Peyer's patch (tissue), 4 donors: Measurements from ENCODE around the gene BEX4. TPM values are rescaled to one million over a fixed set of nuclear protein-coding genes. Genes with fewer than 3 reads are reported as not detected.
"Not testable (repeated sequence)": the region's sequence is repeated elsewhere in the genome, so short reads cannot be mapped to it uniquely, and the experiment has no call there.

Experiments
- DNase-seq, 3 donors: peaks; one replicate each; pipeline ENCODE4 v3.0.0-alpha.2; 2017 to 2019
- H3K27ac ChIP-seq, 4 donors: fragments of 200-600 bp; sonication (generic); one replicate each; pipeline ENCODE4 v1.5.1; 2016 to 2019
- H3K27me3 ChIP-seq, 2 donors: fragments of 200-600 bp; sonication (generic); one replicate each; pipeline ENCODE4 v1.5.1; 2019
- H3K36me3 ChIP-seq, 3 donors: fragments of 200-600 bp; sonication (generic); one replicate each; pipeline ENCODE4 v1.5.1; 2016 to 2019
- H3K4me1 ChIP-seq, 4 donors: fragments of 200-600 bp; sonication (generic); one replicate each; pipeline ENCODE4 v1.5.1; 2016 to 2019
- H3K4me3 ChIP-seq, 4 donors: fragments of 200-600 bp; sonication (generic); 1 replicate in 3 of 4; 2 replicates in 1 of 4; pipeline ENCODE4 v1.5.1; 2016 to 2019; ENCODE audit warnings: mild to moderate bottlenecking in 1 of 4
- H3K9me3 ChIP-seq, 4 donors: fragments of 200-600 bp; sonication (generic); one replicate each; pipeline ENCODE4 v1.5.1; 2016 to 2019; ENCODE audit warnings: mild to moderate bottlenecking in 1 of 4
- POLR2A ChIP-seq, 2 donors: fragments of 450-650 bp; IDR thresholded peaks; one replicate each; pipeline ENCODE4 v1.5.1; 2017; ENCODE audit warnings: antibody characterized with exemption in 2 of 2, mild to moderate bottlenecking in 2 of 2, moderate library complexity in 2 of 2
- total RNA-seq, 4 donors: library from RNA; depleted of rRNA; stranded (reverse); fragments of >200 nt; gene quantifications; one replicate each; pipeline ENCODE4 v1.1.0, GENCODE V29; 2016
- TF ChIP-seq, protein P1 (sequence below), 6 experiments: fragments of 450-650 bp in 4 of 6; fragments of 200-600 bp in 2 of 6; sonication (generic) in 1 of 6; IDR thresholded peaks; one replicate each; pipeline ENCODE4 v1.5.1; 2017 to 2019; ENCODE audit warnings: antibody characterized with exemption in 6 of 6, mild to moderate bottlenecking in 3 of 6, moderate library complexity in 1 of 6

BEX4 gene
- total RNA-seq, 4 donors from 2014 or later: 4.4 to 16.5 (median 10.2) TPM

DNA sequence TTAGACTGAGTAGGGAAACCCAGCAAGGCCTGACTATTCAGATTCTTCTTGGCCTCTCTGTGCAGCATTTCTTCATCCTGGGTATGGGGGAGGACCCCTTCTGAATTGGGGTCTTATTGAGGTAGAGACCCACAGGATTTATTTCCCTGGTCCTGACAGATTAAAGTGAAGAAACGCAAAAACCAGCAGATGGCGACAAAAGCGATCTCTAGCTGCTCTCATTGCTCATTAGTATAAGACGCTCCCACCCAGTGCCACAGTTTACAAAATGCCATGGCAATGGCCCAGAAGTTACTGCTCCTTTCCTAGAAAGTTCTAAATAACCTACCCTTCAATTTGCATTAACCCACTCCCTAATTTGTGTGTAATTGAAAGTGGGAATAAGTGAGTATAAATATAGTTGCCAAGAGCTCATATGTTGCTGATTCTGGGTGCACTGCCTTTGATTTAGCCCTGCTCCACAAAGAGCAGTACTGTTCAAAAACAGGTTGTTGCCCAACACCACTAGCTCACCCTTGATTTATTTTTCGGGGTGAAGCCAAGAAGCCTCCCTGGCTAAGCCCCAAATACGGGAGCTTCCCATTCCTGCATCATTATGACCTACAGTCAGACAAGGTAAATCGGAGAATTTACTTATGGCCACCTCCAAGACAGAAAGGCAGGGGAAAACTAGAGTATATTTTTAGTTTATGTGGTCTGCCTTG, 3.7 kb upstream of the BEX4 start:
- no peaks in the 10 kb centered on the region for H3K36me3 ChIP-seq
- peak in 2 of 3 donors; percentile 35 to 71 for DNase-seq
- H3K27me3 ChIP-seq: no peaks in the 10 kb centered on the region
- no peaks in the 10 kb centered on the region for H3K4me1 ChIP-seq
- H3K9me3 ChIP-seq: no peaks in the 10 kb centered on the region
- TF ChIP-seq, protein P1, sequence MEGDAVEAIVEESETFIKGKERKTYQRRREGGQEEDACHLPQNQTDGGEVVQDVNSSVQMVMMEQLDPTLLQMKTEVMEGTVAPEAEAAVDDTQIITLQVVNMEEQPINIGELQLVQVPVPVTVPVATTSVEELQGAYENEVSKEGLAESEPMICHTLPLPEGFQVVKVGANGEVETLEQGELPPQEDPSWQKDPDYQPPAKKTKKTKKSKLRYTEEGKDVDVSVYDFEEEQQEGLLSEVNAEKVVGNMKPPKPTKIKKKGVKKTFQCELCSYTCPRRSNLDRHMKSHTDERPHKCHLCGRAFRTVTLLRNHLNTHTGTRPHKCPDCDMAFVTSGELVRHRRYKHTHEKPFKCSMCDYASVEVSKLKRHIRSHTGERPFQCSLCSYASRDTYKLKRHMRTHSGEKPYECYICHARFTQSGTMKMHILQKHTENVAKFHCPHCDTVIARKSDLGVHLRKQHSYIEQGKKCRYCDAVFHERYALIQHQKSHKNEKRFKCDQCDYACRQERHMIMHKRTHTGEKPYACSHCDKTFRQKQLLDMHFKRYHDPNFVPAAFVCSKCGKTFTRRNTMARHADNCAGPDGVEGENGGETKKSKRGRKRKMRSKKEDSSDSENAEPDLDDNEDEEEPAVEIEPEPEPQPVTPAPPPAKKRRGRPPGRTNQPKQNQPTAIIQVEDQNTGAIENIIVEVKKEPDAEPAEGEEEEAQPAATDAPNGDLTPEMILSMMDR (IDR thresholded peaks at IDR 0.05): peak in 4 of 6 experiments; percentile 34 to 55 (median 40)
- TF ChIP-seq POLR2A (IDR thresholded peaks at IDR 0.05): no peak
- no peak overlapping the region for H3K27ac ChIP-seq
- no peak overlapping the region for H3K4me3 ChIP-seq

DNA sequence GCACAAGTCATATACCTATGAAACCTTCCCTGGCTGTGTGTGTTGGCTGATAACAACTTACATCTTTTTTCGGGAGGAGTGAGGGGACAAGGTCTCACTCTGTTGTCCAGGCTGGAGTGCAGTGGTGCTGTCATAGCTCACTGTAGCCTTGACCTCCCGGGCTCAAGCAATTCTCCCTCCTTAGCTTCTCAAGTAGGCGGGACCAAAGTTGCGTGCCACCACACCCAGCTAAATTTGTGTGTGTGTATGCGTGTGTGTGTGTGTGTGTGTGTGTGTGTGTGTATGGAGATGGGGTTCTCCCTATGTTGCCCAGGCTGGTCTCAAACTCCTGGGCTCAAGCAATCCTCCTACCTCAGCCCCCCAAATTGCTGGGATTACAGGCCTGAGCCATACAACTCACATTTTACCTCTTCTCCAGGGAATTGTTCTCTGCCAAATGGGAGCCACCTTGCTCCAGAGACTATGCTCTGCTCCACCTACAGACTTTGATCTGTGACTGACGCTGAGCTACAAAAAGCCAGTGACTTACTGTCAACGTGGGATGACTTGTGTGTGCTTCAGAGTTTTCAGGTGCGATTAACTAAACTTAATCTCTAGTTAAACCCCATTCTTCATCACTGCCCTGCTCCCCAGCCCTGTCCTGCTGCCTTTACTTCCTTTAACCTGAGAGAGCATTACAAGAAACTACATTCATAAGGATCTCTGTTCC, 2.0 kb upstream of the BEX4 start:
- DNase-seq: peak in 1 of 3 donors; percentile 52
- Histone ChIP-seq H3K9me3 (no peaks in the 10 kb centered on the region), H3K27ac (no peak overlapping the region), H3K27me3 (no peaks in the 10 kb centered on the region), H3K36me3 (no peaks in the 10 kb centered on the region), H3K4me3 (no peak overlapping the region), H3K4me1 (no peaks in the 10 kb centered on the region)
- TF ChIP-seq POLR2A (IDR thresholded peaks at IDR 0.05): no peak
- TF ChIP-seq, protein P1 (IDR thresholded peaks at IDR 0.05): no peak

DNA sequence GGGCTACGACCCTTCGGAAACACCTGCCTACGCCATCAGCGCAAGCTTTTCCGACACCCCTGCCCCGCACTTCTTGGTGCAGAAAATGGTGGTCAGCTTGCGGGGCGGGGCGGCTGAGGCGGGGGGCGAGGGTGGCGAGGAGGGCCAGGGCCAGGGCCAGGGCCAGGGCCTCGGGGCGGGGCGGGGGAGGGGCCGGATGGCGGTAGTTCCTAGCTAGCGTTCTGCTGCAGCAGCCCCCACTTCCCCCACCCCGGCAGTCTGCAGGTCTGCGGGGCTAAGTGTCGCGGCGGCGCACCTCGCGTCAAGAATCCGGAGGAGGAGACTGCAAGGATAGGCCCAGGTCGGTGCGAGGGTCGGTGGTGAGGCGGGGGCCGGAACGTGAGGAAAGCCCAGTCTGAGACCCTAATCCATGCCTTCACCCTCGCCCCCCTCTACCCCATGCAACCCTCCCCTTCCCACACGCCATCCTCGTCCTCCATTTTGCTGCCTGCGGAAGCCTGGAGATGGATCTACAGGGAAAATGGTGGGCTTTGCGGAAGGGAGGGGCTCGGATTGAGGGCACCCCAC, 600 bp downstream of the BEX4 start:
- TF ChIP-seq, protein P1 (IDR thresholded peaks at IDR 0.05): no peak
- no peak for TF ChIP-seq POLR2A (IDR thresholded peaks at IDR 0.05)
- H3K27ac ChIP-seq: peak overlapping the region; percentile 77 to 84 (median 80)
- DNase-seq: peak in 1 of 3 donors; percentile 56
- no peaks in the 10 kb centered on the region for H3K4me1 ChIP-seq
- H3K9me3 ChIP-seq: no peaks in the 10 kb centered on the region
- H3K4me3 ChIP-seq: peak overlapping the region; percentile 46 to 84 (median 67)
- no peaks in the 10 kb centered on the region for H3K27me3 ChIP-seq
- H3K36me3 ChIP-seq: no peaks in the 10 kb centered on the region

DNA sequence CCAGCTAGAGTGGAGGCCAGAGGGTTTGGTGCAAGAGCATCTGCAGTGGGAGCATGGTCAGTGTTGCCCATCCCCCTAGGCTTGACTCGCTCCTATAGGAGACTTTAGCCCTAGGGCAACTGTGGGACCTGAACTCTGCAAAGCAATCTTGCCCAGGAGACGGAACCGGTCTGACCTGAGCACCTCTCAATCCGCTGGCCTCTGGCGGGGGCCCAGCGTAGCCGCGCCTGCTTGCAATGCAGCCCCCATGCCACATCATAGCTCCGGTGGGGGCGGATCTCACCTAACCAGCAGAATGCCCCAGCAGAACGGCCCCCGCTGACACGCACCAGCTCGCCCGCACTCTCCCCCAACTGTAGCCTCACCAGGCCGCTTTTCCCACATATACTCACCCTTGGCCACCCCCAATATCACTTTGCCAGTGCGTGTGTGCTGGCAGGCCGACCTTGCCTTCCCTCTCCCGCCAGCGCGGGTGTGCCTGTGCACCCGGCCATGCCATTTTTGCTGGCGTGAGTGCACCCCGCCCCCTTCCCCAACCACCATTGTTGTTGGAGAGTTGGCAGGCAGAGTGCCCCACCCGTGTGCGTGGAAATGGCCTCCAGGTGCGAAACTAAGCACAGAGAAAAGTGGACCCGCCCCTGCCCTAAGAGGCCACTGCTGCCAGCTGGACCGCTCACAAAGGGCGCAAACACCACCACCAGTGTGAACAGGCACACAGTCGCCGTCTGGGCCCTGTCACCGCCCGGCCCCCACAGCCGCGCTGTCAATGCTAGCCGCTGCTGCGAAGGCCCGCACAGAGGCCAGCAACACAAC, 5.8 kb downstream of the BEX4 start:
- no peak overlapping the region for H3K27ac ChIP-seq
- H3K27me3 ChIP-seq: no peaks in the 10 kb centered on the region
- no peaks in the 10 kb centered on the region for H3K9me3 ChIP-seq
- TF ChIP-seq, protein P1 (IDR thresholded peaks at IDR 0.05): no peak
- H3K36me3 ChIP-seq: no peaks in the 10 kb centered on the region
- DNase-seq: no peak
- H3K4me3 ChIP-seq: no peak overlapping the region
- no peaks in the 10 kb centered on the region for H3K4me1 ChIP-seq

DNA sequence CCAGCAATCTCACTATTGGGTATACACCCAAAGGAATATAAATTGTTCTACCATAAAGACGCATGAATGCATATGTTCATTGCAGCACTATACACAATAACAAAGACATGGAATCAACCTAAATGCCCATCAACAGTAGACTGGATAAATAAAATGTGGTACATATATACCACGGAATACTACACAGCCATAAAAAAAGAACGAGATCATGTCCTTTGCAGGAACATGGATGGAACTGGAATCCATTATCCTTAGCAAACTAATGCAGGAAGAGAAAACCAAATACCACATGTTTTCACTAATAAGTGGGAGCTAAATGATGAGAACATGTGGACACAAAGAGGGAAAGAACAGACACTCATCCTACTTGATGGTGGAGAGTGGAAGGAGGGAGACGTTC, 11.0 kb downstream of the BEX4 start:
- DNase-seq, H3K9me3 ChIP-seq, H3K4me1 ChIP-seq, H3K36me3 ChIP-seq, H3K4me3 ChIP-seq, H3K27ac ChIP-seq, H3K27me3 ChIP-seq: not testable (repeated sequence)
